ENCODE measurements around the gene FAM53B. TPM values are rescaled to one million over a fixed set of nuclear protein-coding genes. Genes with fewer than 3 reads are reported as not detected.

FAM53B gene
- polyA plus RNA-seq, 1 of the 3 experiments (the other 2 are of a cell fraction) = 5.6 TPM

DNA sequence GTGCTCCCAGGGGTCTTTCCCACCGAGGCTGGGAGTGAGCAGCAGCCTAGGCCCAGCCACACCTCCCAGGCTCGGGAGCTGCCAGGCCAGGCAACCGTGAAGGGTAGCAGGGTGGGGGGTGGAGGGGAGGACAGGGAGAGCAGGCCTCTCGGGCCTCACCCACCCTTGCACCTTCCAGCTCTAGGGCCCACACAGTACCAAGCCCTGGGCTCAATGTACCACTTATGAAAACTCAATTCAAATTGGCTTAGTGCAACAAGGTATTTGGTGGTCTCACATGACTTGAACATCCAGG, 127.4 kb downstream of the FAM53B start:
- CTCF ChIA-PET = no interaction called here
- no peak overlapping the region for H2AFZ ChIP-seq (ENCODE audit: low read depth)
- no peak for DNase-seq

More for the DNA sequence above, 127.4 kb downstream of the FAM53B start:
- Histone ChIP-seq H3K36me3 (replicated peaks in 1 of 2; ENCODE audit: control insufficient read depth in 1 of 2, insufficient read depth in 2 of 2, low read length in 1 of 2) (peaks cover 0 to 6% of the 10 kb centered on the region in 2 experiments), H3K9me3 (no peaks in the 10 kb centered on the region), H3K27me3 (ENCODE audit: insufficient read depth) (no peaks in the 10 kb centered on the region), H4K20me1 (ENCODE audit: insufficient read depth) (no peaks in the 10 kb centered on the region), H3K9me2 (no peaks in the 10 kb centered on the region), H3K27ac (ENCODE audit: low read depth in 2 of 2, low read length in 1 of 2) (no peak overlapping the region), H3K79me2 (ENCODE audit: insufficient read depth) (no peaks in the 10 kb centered on the region), H3K4me2 (no peak overlapping the region), H3K4me1 (ENCODE audit: control insufficient read depth in 1 of 2, insufficient read depth in 2 of 2, low read depth in 1 of 2, low read length in 1 of 2) (peaks cover 0 to 14% of the 10 kb centered on the region in 2 experiments; a peak in 1 of 4 replicates), H3K9ac (no peak overlapping the region), H3K4me3 (ENCODE audit: low read depth in 2 of 2, low read length in 1 of 2) (no peak overlapping the region), H3F3A (replicated peaks; ENCODE audit: insufficient read depth) (no peaks in the 10 kb centered on the region)
- POLR2A ChIA-PET = no interaction called here
- WGBS (ENCODE audit: low lambda C conversion rate) = no CpG with 5 or more reads among the region's 4 CpGs
- TF ChIP-seq YY1 (IDR thresholded peaks at IDR 0.05; ENCODE audit: low read depth) (no peak), CTCF (IDR thresholded peaks at IDR 0.05) (no peak), GATA2 (CRISPR knock-in tag; IDR thresholded peaks at IDR 0.05) (no peak), ZBTB33 (IDR thresholded peaks at IDR 0.05; ENCODE audit: borderline replicate concordance, low read depth) (no peak), EZH2phosphoT487 (IDR thresholded peaks at IDR 0.05; ENCODE audit: borderline replicate concordance, low read depth) (no peak), RAD21 (IDR thresholded peaks at IDR 0.05; ENCODE audit: low read length) (no peak), PBX3 (IDR thresholded peaks at IDR 0.05) (no peak), POLR2AphosphoS5 (IDR thresholded peaks at IDR 0.05; ENCODE audit: low read depth, low read length) (no peak), JUND (IDR thresholded peaks at IDR 0.05) (no peak)
- TF ChIP-seq, protein P1, sequence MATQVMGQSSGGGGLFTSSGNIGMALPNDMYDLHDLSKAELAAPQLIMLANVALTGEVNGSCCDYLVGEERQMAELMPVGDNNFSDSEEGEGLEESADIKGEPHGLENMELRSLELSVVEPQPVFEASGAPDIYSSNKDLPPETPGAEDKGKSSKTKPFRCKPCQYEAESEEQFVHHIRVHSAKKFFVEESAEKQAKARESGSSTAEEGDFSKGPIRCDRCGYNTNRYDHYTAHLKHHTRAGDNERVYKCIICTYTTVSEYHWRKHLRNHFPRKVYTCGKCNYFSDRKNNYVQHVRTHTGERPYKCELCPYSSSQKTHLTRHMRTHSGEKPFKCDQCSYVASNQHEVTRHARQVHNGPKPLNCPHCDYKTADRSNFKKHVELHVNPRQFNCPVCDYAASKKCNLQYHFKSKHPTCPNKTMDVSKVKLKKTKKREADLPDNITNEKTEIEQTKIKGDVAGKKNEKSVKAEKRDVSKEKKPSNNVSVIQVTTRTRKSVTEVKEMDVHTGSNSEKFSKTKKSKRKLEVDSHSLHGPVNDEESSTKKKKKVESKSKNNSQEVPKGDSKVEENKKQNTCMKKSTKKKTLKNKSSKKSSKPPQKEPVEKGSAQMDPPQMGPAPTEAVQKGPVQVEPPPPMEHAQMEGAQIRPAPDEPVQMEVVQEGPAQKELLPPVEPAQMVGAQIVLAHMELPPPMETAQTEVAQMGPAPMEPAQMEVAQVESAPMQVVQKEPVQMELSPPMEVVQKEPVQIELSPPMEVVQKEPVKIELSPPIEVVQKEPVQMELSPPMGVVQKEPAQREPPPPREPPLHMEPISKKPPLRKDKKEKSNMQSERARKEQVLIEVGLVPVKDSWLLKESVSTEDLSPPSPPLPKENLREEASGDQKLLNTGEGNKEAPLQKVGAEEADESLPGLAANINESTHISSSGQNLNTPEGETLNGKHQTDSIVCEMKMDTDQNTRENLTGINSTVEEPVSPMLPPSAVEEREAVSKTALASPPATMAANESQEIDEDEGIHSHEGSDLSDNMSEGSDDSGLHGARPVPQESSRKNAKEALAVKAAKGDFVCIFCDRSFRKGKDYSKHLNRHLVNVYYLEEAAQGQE (IDR thresholded peaks at IDR 0.05; ENCODE audit: low read depth, low read length) = no peak
